ENCODE results near the gene USP4.
"Not testable (repeated sequence)": the region's sequence is repeated elsewhere in the genome, so short reads cannot be mapped to it uniquely, and the experiment has no call there.

The USP4 gene, protein sequence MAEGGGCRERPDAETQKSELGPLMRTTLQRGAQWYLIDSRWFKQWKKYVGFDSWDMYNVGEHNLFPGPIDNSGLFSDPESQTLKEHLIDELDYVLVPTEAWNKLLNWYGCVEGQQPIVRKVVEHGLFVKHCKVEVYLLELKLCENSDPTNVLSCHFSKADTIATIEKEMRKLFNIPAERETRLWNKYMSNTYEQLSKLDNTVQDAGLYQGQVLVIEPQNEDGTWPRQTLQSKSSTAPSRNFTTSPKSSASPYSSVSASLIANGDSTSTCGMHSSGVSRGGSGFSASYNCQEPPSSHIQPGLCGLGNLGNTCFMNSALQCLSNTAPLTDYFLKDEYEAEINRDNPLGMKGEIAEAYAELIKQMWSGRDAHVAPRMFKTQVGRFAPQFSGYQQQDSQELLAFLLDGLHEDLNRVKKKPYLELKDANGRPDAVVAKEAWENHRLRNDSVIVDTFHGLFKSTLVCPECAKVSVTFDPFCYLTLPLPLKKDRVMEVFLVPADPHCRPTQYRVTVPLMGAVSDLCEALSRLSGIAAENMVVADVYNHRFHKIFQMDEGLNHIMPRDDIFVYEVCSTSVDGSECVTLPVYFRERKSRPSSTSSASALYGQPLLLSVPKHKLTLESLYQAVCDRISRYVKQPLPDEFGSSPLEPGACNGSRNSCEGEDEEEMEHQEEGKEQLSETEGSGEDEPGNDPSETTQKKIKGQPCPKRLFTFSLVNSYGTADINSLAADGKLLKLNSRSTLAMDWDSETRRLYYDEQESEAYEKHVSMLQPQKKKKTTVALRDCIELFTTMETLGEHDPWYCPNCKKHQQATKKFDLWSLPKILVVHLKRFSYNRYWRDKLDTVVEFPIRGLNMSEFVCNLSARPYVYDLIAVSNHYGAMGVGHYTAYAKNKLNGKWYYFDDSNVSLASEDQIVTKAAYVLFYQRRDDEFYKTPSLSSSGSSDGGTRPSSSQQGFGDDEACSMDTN

DNA sequence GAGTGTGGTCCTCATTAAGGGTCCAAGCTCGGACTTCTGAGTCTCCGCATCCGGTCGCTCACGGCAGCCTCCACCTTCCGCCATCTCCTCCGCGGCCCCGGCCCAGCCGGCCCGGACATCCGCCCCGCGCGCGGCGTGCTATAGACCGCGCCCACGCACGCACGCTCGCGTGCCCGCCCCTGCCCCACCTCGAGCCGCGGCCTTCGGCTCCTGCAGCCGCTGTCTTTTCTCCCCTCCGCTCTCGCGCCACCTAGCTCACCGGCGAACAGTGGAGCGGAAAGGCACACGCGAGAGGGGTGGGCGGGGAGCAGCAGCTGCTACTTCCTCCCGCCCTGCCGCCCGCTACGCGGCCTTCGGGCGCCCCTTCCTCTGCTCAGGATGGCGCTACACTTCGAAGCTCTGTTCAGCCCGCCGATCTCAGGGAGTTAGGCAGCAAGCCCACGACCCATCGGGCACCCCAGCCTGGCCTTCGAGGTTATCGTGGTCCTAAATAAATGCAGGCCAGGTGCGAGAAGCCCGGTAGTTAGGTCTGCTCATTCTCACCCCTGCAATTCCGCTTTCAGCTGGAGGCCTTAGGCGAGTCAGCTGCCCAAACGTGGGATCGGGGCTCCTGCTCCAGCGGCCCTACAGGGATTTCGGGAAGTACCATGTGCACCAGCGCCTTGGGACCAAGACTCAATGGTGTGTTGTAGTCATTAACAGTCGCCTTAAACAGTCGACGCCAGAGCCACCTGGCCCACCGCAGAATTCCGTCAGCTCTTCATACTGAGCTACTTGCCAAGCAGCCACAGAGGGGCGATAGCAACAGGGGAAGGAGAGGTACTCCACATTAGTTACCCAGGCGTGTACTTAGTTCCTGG is at the start of gene USP4:
TSS of gene USP4 (minus strand) at position 113 of the 860 bp plus-strand sequence. CDS start at position 84, 29 bp downstream.
- DNase-seq = peak; percentile 94 to 96

DNA sequence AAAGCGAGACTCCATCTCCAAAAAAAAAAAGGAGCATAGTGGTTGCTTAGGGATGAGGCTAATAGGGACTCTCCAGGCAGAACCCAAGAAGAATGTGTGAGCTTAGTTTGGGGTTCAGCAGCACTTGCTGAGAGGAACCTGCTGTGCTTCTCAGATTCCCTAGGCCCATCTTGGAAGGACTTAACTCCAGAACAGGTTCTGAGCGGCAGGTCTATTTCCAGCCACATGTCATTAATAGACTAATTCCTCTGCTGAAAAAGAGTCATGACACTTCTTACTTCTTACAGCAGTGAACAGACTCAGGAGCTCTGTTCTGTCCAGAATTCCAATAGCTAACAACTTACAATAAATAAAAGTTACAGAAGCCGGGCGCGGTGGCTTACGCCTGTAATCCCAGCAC is 49.4 kb upstream of the USP4 start:
- no peak for DNase-seq

DNA sequence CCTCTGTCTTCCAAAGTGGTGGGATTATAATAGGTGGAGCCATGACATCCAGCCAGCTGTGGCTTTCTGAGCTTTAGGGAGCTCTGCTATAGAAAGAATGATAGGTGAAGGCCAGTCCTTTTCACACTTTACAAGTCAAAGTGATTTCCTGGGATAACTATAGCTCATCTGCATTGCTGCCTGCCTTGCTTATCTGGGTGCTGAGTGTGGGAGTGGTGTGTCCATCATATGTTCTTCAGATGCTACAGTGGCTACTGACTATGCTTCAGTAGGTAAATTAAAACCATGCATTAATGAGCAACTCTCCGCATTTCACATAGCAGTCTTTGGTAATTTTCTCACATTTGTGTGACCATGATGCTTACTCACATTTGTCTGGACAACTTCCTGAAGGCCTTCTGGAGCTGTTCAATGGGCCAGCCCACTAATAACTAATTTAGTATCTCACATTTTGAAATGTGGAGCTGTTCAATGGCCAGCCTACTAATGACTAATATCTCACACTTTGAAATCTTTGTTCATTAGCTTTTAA is 48.5 kb upstream of the USP4 start:
- DNase-seq = no peak

DNA sequence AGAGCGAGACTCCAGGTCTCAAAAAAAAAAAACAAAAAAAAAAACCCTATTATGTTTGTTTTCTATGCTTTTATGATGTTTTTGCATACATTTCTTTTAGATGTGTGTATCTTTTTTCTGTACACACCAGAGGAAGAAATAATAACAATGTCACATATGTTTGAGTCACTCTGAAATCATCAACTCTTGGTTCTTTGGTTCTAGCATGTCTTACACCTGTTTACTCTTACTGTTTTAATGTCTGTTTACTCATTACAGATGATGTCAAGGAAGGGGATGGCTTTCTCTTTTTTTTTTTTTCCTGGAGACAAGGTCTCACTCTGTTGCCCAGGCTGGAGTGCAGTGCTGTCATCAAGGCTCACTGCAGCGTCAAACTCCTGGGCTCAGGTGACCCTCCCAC is 47.9 kb upstream of the USP4 start:
- no peak for DNase-seq

DNA sequence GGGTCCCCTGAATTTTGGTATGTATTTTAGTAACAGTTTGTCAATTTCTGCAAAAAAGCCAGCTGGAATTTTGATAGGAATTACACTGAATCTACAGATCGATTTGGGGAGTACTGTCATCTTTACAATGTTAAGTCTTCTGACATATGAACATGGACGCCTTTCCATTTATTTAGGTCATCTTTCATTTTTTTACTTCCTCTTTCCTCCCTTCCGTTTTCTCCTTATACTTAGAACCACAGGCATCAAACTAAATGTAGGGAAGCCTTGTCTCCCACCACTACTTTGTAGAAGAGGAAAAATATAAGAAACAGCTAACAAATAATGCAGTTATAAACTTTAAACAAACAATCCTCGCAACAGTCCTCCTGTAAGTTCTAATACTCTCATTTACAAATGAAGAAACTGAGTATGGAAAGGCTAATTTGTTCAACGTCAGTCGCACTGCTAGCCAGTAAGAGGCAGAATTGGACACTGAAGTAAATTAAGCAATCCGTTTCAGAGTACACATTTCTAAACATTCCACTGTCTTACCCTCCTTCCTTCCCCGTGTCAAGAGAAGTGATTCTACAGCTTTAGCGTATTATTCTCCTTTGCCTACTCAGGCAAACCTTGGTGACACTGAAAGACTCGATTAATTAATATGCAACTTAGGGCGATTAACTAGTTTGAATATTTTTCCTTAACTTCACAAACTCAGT is 46.4 kb upstream of the USP4 start:
- DNase-seq = peak; percentile 66 to 72

DNA sequence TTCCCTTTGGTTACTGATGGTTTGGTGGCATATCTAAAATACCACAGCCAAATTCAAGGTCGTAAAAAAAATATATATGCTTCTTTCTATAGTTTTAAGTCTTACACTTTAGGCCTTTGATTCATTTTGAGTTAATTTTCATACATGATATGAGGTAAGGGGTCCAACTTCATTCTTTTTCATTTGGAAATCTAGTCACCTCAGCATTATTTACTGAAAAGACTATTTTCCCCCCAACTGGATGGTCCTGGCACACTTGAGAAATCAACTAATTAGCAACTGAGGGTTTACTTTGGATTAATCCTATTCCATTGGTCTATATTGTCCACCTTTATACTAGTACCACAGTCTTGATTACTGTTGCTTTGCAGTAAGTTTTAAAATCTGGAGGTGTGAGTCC is 45.8 kb upstream of the USP4 start:
- DNase-seq = no peak

DNA sequence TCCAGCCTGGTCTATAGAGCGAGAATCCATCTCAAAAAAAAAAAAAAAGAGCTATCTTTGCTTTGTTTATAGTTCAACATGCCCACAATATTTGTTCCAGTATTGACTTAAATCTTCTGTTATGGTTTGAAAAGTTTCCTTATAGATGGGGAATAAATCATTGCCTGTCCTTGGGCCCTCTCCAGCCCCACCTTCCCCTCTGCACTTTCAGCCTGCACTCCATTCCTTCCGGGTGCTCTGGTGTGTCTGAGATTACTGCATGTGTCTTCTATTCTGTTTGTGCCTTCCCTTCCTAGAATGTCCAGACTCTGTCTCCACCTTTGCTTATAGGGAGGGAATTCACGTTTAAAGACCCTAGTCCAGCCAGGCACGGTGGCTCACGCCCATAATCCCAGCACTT is 43.5 kb upstream of the USP4 start:
- no peak for DNase-seq

DNA sequence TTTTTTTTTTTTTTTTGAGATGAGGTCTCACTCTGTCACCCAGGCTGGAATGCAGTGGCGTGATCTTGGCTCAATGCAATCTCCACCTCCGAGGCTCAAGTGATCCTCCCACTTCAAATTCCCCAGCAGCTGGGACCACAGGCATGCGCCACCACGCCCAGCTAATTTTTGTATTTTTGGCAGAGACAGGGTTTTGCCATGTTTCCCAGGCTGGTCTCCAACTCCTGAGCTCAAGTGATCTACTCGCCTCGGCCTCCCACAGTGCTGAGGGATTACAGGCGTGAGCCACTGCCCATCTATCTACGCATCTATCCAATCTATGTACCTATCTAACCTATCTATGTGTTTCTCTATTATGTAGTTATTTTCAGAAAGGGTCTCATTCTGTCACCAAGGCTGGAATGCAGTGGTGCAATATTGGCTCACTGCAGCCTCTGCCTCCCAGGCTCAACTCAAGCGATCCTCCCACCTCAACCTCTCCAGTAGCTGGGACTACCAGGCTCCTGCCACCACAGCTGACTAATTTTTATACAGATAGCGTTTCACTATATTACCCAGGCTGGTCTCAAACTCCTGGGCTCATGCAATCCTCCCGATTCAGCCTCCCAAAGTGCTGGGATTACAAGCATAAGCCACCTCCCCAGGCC is 38.5 kb upstream of the USP4 start:
- no peak for DNase-seq

DNA sequence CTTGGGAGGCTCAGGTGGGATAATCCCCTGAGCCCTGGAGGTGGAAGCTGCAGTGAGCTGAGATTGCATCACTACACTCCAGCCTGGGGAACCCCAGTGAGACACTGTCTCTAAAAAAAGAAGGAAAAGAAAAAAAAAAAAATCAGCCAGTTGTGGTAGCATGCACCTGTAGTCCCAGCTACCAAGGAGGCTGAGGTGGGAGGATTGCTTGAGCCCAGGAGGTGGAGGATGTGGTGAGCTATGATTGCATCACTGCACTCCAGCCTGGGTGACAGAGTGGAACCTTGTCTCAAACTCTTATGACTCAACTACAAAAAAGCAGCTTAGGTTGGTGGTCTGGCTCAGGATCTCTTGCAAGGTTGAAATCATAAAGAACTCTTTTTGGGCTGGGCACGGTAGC is 37.6 kb upstream of the USP4 start:
- peak; percentile 35 to 66 for DNase-seq

DNA sequence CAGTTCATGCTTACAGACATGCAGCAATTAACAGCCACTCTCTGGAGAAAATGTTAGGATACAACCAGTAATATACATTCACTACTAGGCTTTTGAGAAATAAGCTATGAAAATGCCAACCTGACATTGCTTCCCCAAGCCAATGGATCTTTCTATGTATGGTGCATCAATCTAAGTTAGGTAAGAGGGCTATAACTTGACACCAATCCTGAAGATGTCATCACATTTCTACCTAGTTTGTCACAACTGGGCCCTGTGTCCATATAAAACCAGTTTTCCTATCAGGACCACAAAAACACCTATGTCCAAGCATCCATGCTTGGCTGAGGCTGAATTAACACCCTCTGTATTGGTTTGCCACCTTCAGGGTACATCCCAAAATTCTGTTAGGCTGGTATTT is 32.1 kb upstream of the USP4 start:
- DNase-seq = no peak

DNA sequence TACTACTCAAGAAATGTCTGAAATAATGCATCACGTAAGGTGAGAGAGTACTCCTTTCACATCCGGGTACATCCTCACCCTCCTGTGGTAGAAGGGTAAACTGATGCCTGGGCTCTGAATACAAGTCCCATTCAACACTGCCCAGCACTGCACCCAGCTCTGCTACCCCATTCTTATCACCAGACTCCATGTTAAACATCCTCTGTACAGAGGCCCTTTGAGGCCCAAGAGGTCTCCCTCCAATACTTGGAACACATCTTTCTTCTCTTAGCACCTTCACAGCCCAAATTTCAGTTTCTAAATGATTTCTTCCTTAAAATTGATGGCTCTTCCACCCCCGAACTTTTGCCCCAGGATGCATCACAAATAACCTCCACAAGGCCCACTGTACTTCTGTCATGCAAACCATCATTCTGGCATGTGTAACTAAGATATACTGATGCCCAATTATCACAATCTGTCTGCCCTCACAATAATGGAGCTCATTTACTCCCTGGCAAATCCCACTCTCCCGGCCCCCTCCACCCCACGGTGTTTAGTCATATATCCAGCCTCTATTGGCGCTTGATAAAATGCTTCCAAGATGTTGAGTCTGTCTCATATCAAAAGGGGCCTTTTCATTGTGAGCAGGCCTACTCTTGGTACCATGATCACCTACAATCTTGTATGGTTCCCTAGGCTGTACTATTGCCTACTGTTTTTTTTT is 30.9 kb upstream of the USP4 start:
- no peak for DNase-seq

DNA sequence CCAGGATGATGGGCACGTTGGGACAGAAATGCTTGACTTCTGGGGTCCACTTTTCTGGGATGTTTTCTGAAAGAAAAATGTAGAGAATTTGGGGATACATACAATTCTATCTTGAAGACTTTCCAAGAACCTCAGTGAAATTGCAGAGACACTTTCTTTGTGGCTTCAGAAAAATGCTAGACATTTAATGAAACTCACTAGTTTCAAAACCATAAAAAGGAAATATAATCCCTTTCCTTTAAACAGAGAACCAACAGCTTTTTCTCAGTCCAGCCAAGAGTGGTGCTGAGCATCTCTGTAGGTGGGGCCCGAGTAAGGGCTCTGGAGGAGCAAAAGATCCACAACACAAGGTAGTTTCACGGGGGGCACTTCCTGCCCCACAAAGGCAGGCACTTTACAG is 22.7 kb upstream of the USP4 start:
- no peak for DNase-seq

DNA sequence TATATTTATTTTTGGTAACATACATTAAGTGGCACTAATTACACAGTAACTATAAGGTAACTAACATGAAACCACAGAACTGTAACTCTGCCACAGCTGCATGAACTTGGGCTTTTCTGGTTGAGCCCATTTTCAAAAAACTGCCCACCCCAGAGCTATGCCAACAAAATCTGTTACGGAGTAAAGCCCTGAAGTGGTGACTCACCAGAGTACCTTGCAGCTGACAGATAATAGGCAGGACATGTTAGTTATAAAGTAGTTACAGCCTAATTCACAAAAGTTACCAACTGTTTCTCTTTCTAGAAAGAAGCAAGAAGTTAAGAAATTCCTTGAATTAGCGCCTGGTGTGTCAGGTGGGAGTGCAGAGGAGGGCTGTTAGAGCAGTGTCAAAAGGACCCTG is 19.8 kb upstream of the USP4 start:
- no peak for DNase-seq

DNA sequence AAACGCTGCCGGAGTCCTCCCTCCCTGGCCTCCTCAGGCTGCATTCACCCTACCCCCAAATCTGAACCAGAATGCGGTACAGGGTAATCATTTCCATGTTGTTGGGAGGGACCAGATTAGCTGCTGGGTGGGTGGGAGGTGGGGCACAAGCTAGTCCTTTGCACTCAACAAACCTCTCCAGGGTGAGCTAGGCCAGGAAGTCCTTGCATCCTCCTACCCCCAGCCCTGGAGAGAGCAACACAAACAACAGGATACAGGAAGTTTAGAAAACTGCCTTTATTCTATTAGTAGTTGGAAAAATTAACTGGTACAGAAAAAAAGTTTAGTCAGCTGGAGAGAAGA is 19.0 kb upstream of the USP4 start:
- DNase-seq = no peak

DNA sequence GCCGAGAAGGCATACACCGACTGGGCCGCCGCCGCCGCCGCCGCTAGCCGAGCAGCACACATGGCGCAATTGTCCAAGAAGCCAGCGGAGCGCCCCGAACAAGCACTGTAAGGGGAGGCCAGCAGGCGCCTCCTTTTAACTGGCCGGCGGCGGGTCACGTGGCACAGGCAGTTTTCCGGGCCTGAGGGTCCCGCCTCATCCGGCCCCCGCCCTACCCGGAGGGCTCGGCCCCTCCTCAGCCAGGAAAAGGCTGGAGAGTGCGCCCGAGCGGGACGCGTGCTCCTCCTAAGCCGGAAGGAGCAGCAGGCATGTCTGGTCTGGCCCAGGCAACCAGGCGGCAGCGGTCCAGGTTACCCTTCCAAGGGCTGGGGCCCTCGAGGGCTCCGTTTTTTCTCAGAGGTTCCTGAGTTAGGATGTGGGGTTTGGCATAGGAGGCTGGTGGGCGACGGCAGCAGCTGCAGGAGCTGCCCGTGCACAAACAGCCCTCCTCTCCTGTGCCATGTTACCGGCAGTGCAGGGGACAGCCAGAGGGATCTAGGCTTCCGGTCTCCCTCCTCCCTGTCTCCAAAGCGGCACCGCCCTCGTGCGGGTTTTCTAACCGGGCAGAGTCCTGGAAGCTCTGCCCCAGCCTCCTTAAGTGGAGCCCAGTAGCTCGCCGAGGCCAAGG is 18.5 kb upstream of the USP4 start, which contains the start of gene GPX1:
TSS of gene GPX1 (minus strand) at position 137 of the 667 bp plus-strand sequence. CDS start at position 62, 75 bp downstream.
- peak; percentile 93 to 96 for DNase-seq

DNA sequence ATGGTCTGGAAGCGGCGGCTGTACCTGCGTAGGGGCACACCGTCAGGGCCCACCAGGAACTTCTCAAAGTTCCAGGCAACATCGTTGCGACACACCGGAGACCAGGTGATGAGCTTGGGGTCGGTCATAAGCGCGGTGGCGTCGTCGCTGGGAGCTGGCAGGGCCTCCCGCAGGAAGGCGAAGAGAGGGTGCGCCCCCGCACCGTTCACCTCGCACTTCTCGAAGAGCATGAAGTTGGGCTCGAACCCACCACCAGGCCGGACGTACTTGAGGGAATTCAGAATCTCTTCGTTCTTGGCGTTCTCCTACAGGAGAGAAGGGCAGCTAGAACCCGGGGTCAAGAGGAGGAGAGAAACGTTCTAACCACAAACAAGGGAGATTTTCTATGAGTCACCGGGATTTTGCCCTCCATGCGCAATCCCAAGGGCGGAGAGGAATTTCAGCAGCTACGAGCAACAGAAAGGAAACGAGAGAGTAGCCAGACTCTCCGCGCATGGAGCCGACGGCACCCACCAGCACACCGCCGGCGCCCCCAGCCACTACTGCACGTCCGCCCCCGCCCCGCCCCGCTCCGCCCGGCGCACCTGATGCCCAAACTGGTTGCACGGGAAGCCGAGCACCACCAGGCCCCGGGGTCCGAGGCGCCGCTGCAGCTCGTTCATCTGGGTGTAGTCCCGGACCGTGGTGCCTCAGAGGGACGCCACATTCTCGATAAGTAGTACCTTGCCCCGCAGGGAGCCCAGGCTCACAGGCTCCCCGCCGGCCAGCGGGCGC is 17.8 kb upstream of the USP4 start:
- DNase-seq = not testable (repeated sequence)

DNA sequence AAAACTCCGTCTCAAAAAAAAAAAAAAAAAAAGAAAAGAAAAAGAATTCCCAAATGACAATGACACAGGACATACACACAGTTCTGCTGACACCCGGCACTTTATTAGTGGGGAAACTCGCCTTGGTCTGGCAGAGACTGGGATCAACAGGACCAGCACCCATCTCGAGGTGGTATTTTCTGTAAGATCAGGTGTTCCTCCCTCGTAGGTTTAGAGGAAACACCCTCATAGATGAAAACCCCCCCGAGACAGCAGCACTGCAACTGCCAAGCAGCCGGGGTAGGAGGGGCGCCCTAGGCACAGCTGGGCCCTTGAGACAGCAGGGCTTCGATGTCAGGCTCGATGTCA is 17.2 kb upstream of the USP4 start:
- not testable (repeated sequence) for DNase-seq

DNA sequence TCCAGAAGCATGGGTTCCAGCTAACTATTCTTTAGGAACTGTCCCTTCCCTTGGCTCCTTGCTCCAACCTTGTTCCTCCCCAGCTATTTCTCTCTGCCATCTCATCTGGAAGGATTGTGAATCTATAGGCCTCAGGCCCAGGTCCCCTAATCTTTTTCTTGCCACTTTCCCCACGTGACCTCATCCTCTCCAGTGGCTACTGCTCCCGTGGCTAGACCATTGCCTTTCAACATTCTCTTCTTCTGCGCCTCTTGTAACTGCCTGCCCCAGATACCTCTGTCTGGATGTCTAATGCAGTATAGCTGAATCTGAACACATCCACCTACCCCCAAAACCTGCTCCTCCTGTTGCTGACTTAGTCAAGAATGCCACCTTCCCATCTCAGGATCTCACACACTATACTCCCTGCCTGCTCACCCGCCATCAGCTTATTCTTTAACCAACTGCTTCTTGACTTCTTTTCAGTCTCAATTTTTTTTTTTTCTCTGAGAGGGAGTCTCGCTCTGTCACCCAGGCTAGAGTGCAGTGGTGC is 13.1 kb upstream of the USP4 start:
- DNase-seq = no peak

DNA sequence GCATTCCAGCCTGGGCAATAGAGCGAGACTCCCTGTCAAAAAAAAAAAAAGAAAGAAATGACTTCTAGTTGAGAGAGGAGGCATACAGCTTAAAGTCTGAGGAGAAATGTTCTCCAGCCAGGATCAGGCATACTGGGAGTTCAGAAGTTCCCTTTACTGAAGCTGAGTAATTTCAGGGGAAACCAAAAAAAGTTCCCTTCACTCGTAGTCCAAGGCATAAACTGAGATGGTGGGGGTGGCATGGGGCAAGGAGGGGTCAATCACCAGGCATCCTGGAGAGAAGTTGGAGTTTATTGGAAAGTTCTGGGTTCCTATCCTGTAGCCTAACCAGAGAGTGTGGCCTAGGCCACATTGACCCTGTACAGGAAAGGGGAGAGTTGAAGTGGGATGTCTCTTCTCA is 12.4 kb upstream of the USP4 start:
- no peak for DNase-seq

All from AML-193 (cell line).